SK-N-SH (cell line): ENCODE measurements around the gene LIMK2.

Experiments used
- ELF1 ChIP-seq: IDR thresholded peaks from 2 replicates; pipeline ENCODE4 v1.4.0; 2012
- EP300 ChIP-seq, 2 experiments: IDR thresholded peaks; 2 replicates each; pipeline versions ENCODE4 v1.4.0 to v1.6.1; 2012; ENCODE audit warnings: borderline replicate concordance in 1 of 2, low read depth in 1 of 2, low read length in 1 of 2
- FOXM1 ChIP-seq: IDR thresholded peaks from 2 replicates; pipeline ENCODE4 v1.4.0; 2012; ENCODE audit warnings: low read depth, mild to moderate bottlenecking
- JUND ChIP-seq: IDR thresholded peaks from 2 replicates; pipeline ENCODE4 v1.4.0; 2012
- POLR2AphosphoS5 ChIP-seq: IDR thresholded peaks from 2 replicates; pipeline ENCODE4 v1.6.1; 2012; ENCODE audit warnings: low read depth, low read length
- RAD21 ChIP-seq: IDR thresholded peaks from 2 replicates; pipeline ENCODE4 v1.6.1; 2012; ENCODE audit warnings: mild to moderate bottlenecking, low read length
- RCOR1 ChIP-seq: fragments of 150-350 bp; IDR thresholded peaks from 2 replicates; pipeline ENCODE4 v1.6.1; 2017; ENCODE audit warnings: antibody characterized with exemption, low read length
- SMC3 ChIP-seq: IDR thresholded peaks from 2 replicates; pipeline ENCODE4 v1.6.1; 2012; ENCODE audit warnings: low read depth, low read length, improper control_type of control experiment
- TAF1 ChIP-seq: IDR thresholded peaks from 2 replicates; pipeline ENCODE4 v1.6.1; 2012; ENCODE audit warnings: low read depth, mild to moderate bottlenecking, low read length, moderate library complexity, borderline replicate concordance
- TEAD4 ChIP-seq: IDR thresholded peaks from 2 replicates; pipeline ENCODE4 v1.4.0; 2012; ENCODE audit warnings: mild to moderate bottlenecking, borderline replicate concordance; ENCODE audit not compliant: insufficient read depth
- YY1 ChIP-seq: IDR thresholded peaks from 2 replicates; pipeline ENCODE4 v1.4.0; 2012; ENCODE audit warnings: low read depth, mild to moderate bottlenecking
- TF ChIP-seq, protein P1 (sequence below): fragments of 200-600 bp; sonication (generic); IDR thresholded peaks from 2 replicates; pipeline ENCODE4 v1.6.1; 2017; ENCODE audit warnings: antibody characterized with exemption, mild to moderate bottlenecking, moderate library complexity
- TF ChIP-seq, protein P2 (sequence below): IDR thresholded peaks from 2 replicates; pipeline ENCODE4 v1.4.0; 2012; ENCODE audit warnings: low read depth, borderline replicate concordance

DNA sequence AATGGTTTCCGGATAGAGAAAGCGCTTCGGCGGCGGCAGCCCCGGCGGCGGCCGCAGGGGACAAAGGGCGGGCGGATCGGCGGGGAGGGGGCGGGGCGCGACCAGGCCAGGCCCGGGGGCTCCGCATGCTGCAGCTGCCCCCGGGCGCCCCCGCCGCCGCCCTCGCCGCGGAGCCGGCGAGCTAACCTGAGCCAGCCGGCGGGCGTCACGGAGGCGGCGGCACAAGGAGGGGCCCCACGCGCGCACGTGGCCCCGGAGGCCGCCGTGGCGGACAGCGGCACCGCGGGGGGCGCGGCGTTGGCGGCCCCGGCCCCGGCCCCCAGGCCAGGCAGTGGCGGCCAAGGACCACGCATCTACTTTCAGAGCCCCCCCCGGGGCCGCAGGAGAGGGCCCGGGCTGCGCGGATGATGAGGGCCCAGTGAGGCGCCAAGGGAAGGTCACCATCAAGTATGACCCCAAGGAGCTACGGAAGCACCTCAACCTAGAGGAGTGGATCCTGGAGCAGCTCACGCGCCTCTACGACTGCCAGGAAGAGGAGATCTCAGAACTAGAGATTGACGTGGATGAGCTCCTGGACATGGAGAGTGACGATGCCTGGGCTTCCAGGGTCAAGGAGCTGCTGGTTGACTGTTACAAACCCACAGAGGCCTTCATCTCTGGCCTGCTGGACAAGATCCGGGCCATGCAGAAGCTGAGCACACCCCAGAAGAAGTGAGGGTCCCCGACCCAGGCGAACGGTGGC lies 64.5 kb downstream of the LIMK2 start:
- TF ChIP-seq, protein P1, sequence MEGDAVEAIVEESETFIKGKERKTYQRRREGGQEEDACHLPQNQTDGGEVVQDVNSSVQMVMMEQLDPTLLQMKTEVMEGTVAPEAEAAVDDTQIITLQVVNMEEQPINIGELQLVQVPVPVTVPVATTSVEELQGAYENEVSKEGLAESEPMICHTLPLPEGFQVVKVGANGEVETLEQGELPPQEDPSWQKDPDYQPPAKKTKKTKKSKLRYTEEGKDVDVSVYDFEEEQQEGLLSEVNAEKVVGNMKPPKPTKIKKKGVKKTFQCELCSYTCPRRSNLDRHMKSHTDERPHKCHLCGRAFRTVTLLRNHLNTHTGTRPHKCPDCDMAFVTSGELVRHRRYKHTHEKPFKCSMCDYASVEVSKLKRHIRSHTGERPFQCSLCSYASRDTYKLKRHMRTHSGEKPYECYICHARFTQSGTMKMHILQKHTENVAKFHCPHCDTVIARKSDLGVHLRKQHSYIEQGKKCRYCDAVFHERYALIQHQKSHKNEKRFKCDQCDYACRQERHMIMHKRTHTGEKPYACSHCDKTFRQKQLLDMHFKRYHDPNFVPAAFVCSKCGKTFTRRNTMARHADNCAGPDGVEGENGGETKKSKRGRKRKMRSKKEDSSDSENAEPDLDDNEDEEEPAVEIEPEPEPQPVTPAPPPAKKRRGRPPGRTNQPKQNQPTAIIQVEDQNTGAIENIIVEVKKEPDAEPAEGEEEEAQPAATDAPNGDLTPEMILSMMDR: no peak
- TF ChIP-seq TAF1 (no peak), RAD21 (no peak), TEAD4 (no peak), ELF1 (no peak), POLR2AphosphoS5 (no peak), YY1 (no peak), EP300 (IDR thresholded peaks at IDR 0.05; ENCODE audit: borderline replicate concordance in 1 of 2, low read depth in 1 of 2, low read length in 1 of 2) (no peak), SMC3 (no peak), JUND (no peak), RCOR1 (no peak), FOXM1 (no peak)
- TF ChIP-seq, protein P2, sequence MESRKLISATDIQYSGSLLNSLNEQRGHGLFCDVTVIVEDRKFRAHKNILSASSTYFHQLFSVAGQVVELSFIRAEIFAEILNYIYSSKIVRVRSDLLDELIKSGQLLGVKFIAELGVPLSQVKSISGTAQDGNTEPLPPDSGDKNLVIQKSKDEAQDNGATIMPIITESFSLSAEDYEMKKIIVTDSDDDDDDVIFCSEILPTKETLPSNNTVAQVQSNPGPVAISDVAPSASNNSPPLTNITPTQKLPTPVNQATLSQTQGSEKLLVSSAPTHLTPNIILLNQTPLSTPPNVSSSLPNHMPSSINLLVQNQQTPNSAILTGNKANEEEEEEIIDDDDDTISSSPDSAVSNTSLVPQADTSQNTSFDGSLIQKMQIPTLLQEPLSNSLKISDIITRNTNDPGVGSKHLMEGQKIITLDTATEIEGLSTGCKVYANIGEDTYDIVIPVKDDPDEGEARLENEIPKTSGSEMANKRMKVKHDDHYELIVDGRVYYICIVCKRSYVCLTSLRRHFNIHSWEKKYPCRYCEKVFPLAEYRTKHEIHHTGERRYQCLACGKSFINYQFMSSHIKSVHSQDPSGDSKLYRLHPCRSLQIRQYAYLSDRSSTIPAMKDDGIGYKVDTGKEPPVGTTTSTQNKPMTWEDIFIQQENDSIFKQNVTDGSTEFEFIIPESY: no peak
